ENCODE results near the gene SIL1.

The SIL1 gene

DNA sequence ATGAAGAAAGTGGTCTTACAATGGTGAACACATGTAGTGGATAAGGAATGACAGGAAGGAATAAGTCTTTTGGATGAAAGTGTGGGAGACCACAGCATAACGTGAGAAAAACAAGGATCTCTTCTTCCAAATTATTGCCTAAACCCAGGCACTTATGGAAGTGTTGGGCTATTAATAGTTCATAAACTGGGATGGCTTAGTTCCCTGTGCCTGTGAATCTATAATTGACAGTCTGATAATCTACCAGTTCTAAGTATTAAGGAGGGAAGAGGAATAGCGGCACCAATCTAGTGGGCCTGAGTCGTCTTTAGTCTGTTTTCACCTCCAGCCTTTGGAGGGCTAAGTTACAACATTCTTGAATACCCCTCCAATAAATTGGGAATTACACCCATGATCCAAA lies 283.8 kb downstream of the SIL1 start:
- DNase-seq (ENCODE audit: low spot score), result no peak

GRCh38 chr5:138913773-138914172 lies 284.4 kb downstream of the SIL1 start:
- DNase-seq (ENCODE audit: low spot score), result no peak

DNA sequence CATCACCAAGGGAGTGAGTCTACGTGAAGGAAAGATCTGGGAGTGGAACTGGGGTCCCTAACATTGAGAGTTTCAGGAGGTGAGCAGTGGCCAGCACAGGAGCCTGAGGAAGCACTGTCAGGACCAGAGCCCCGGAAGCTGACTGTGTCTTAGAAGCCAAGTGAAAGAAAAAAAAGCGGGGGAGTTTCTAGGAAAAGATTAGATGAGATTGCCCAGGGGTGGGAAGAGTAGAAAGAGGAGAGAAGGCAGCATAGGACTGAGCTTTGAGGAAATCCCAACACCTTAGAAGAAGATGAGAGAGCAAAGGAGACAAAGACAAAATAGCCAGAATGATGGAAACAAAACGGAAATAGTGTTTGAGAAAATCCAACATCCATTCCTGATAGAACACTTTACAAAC lies 286.1 kb downstream of the SIL1 start:
- no peak for DNase-seq (ENCODE audit: low spot score)

- no peak for DNase-seq (ENCODE audit: low spot score)
These were observed 286.7 kb downstream of the SIL1 start for GRCh38 chr5:138911441-138911840.

DNA sequence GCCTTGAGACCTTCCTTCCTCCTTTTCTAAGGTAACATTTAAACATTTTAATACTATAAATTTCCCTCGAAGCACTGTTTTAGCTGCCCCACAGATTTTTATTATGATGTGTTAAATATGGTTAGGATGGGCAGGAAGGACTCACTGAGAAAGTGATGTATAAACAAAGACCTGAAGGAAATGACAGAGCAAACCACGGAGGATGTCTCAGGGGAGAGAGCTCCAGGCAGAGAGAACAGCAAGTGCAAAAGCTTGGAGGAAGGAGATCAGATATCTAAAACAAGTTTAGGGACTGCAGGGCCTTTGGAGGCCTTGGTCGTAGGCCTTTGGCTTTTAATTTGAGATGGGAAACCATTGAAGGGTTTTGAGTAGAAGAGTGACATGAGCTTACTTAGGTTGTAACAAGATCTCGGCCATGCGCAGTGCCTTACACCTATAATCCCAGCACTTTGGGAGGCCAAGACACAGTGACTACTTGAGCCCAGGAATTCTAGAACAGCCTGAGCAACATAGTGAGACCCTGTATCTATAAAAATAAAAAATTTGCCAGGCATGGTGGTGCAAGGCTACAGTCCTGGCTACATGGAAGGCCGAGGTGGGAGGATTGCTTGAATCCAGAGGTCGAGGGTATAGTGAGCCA lies 287.5 kb downstream of the SIL1 start:
- no peak for DNase-seq (ENCODE audit: low spot score)

GRCh38 chr5:138909734-138910133 lies 288.4 kb downstream of the SIL1 start:
- no peak for DNase-seq (ENCODE audit: low spot score)

- DNase-seq (ENCODE audit: low spot score), result no peak
These were observed 292.6 kb downstream of the SIL1 start for GRCh38 chr5:138905541-138905940.

- no peak for DNase-seq (ENCODE audit: low spot score)
These were observed 294.9 kb downstream of the SIL1 start for GRCh38 chr5:138903130-138903775.

DNA sequence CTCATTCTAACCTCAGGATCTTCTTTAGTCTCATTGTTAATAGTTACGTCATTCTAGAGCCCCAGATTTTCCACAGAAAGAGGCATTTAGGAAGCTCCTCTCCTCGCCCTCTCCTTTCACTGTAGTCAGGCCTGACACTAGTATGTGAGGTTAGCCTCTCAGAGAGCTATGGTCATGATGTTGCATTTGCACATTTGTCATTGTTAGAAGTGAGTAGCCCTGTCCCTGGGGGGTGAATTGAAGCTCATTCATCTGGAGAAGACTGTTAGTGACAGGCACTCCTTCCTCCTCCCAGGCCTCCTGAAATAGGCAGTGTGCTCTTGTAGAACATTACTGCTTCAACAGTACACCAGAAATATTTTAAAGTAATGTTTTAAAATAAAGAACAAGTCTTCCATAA lies 296.5 kb downstream of the SIL1 start:
- no peak for DNase-seq (ENCODE audit: low spot score)

DNA sequence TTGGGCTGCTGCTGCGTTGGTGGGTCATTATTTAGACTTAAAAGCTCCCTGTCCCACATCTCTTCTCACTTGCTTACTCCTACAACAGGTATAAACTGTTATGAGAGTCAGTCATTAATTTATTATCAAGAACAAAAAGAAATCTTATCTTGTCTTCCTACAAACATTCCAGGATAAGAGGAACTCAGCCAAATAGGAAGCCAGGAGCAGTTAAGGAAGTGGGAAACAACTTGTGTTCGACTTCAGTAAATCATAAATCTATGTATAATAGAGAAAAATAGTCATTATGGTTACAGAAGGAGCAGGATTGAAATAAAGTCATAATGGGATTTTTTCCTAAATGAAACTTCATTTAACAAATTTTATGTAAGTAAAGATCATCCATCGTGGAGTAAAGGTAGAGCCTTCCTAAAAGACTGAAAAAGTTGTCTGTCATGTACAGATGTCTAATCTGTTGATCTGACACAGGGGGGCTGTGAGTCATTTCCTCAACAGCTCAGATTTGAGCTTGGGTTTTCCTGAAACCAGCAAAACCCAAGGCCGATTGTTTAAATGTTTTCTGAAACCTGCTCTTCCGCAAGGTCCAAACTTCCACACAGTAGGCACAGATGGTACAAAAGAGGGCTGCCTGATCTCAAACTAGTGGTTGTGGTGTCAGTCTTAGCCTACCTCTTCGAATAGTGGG lies 297.7 kb downstream of the SIL1 start:
- no peak for DNase-seq (ENCODE audit: low spot score)

DNA sequence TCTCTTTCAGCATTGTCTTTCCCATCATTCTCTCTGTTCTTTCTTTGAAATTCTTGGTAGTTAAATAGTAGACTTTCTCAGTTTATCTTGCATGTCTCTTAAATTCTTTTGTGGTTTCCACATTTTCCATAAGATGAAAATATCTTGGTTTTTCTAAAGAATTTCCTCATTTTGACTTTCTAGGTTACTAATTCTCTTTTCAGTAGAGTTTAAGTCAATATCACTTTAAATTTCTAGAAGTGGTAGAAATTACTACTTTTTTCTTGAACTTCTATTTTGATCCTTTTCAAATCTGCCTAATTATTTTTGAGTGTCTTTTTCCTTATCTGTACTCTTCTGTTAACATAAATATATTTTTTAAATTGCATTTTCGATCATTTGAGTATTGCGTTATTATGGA lies 299.4 kb downstream of the SIL1 start:
- no peak for DNase-seq (ENCODE audit: low spot score)

GRCh38 chr5:138898299-138898698 lies 299.9 kb downstream of the SIL1 start:
- no peak for DNase-seq (ENCODE audit: low spot score)
